Suppressor macrophage (primary cell): ENCODE results near the gene ZNF248.
"Not testable (repeated sequence)": the region's sequence is repeated elsewhere in the genome, so short reads cannot be mapped to it uniquely, and the experiment has no call there.

ENCODE experiments used
- DNase-seq, 4 experiments: peaks; one replicate each; pipeline ENCODE4 v3.0.0-alpha.2; 2020 to 2022

ZNF248 gene

GRCh38 chr10:37739181-37739580, 118.2 kb downstream of the ZNF248 start:
- no peak for DNase-seq

- DNase-seq, result not testable (repeated sequence)
Measured at GRCh38 chr10:37738241-37738640, 119.2 kb downstream of the ZNF248 start.

GRCh38 chr10:37737336-37737735, 120.1 kb downstream of the ZNF248 start:
- DNase-seq, result no peak

GRCh38 chr10:37736120-37736519, 121.3 kb downstream of the ZNF248 start:
- DNase-seq, result no peak

- DNase-seq, result no peak
Measured at GRCh38 chr10:37734971-37735370, 122.4 kb downstream of the ZNF248 start.
